Thyroid gland (tissue), 4 donors: ENCODE results near the gene RETN. TPM values are rescaled to one million over a fixed set of nuclear protein-coding genes. Genes with fewer than 3 reads are reported as not detected.
"Not testable (repeated sequence)": the region's sequence is repeated elsewhere in the genome, so short reads cannot be mapped to it uniquely, and the experiment has no call there.

ENCODE experiments used
- DNase-seq, 2 donors: peaks; one replicate each; pipeline ENCODE4 v3.0.0-alpha.2; 2019
- H3K27ac ChIP-seq, 3 donors: fragments of 200-600 bp; sonication (generic); 1 replicate in 2 of 3; 2 replicates in 1 of 3; pipeline ENCODE4 v1.5.1; 2016 to 2019; ENCODE audit warnings: mild to moderate bottlenecking in 1 of 3, moderate library complexity in 1 of 3
- H3K27me3 ChIP-seq: fragments of 200-600 bp; sonication (generic); one replicate; pipeline ENCODE4 v1.5.1; 2019
- H3K36me3 ChIP-seq, 2 donors: fragments of 200-600 bp; sonication (generic); one replicate each; pipeline ENCODE4 v1.5.1; 2016 to 2019
- H3K4me1 ChIP-seq, 2 donors: fragments of 200-600 bp; sonication (generic); one replicate each; pipeline ENCODE4 v1.5.1; 2017 to 2019
- H3K4me3 ChIP-seq, 3 donors: fragments of 200-600 bp; sonication (generic); replicated peaks in 1 of 3; 1 replicate in 2 of 3; 2 replicates in 1 of 3; pipeline ENCODE4 v1.5.1; 2016; ENCODE audit warnings: mild to moderate bottlenecking in 1 of 3
- H3K9me3 ChIP-seq: fragments of 200-600 bp; sonication (generic); one replicate; pipeline ENCODE4 v1.5.1; 2017
- POLR2A ChIP-seq, 2 donors: fragments of 450-650 bp; IDR thresholded peaks; one replicate each; pipeline ENCODE4 v1.6.1; 2017; ENCODE audit warnings: antibody characterized with exemption in 2 of 2, mild to moderate bottlenecking in 2 of 2, moderate library complexity in 1 of 2
- WGBS, 2 donors: methylation state at CpG; one replicate each; pipeline ENCODE4 v1.1.5; 2017; 5-methylcytosine and 5-hydroxymethylcytosine counted together
- intact Hi-C: fragments of 100-400 bp; cut with DNase I; formaldehyde crosslinking; loops from one replicate; pipeline ENCODE4 v1.15.1; 2023
- total RNA-seq, 4 donors: library from RNA; depleted of rRNA; stranded (reverse); fragments of >200 nt; gene quantifications; one replicate each; pipeline ENCODE4 v1.2.3, GENCODE V29; 2016
- TF ChIP-seq, protein P1 (sequence below), 6 experiments: fragments of 200-600 bp in 3 of 6; fragments of 450-650 bp in 3 of 6; sonication (generic) in 3 of 6; IDR thresholded peaks; one replicate each; pipeline ENCODE4 v1.5.1; 2016 to 2019; ENCODE audit warnings: antibody characterized with exemption in 6 of 6, mild to moderate bottlenecking in 2 of 6, inconsistent platforms in 1 of 6, moderate library complexity in 1 of 6

Gene RETN
- total RNA-seq, 4 donors from 2014 or later: not detected

DNA sequence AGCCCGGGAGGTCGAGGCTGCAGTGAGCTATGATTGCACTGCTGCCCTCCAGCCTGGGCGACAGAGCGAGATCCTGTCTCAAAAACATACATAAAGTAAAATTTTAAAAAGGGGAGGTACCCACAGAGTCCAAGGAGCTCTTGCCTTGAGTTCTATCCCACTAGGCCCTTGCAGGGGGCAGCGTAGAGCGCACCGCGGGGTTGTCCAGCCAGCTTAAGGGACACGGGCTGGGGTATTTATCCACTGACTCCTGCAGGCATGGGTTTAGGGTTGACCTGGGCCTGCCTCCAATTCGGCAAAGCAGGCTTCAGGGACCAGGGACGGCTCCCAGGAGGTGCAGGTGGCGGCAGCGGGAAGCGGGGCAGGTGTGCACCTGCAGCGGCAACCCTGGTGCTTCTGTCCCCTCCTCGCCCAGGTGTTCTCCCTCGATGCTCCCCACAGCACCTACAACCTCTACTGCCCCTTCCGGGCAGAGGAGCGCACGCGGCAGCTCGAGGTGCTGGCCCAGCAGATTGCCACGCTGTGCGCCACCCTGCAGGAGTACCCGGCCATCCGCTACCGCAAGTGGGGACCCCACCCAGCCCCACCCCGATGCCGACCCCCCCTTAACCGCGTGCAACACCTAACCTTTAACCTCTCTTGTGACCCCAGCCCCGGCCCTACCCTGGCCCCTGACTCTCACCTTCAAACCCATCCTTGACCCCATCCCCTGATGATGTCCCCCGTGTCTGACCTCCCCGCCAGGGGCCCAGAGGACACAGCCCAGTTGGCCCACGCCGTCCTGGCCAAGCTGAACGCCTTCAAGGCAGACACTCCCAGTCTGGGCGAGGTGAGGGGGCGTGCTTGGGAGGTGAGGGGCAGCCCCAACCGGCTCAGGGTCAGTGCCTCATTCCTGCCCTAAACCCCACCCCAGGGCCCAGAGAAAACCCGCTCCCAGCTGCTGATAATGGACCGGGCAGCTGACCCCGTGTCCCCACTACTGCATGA, 27.3 kb upstream of the RETN start:
- H3K36me3 ChIP-seq: no peaks in the 10 kb centered on the region
- WGBS, 2 donors: 86 to 92% methylated on average over 29 to 34 of the region's 43 CpGs
- H3K4me1 ChIP-seq: peaks cover 2% of the 10 kb centered on the region in 2 donors
- no peak overlapping the region for H3K4me3 ChIP-seq
- no peaks in the 10 kb centered on the region for H3K9me3 ChIP-seq
- no peaks in the 10 kb centered on the region for H3K27me3 ChIP-seq
- DNase-seq: no peak
- H3K27ac ChIP-seq: no peak overlapping the region
- intact Hi-C loops: no loop called here
- TF ChIP-seq POLR2A (IDR thresholded peaks at IDR 0.05): no peak
- TF ChIP-seq, protein P1, sequence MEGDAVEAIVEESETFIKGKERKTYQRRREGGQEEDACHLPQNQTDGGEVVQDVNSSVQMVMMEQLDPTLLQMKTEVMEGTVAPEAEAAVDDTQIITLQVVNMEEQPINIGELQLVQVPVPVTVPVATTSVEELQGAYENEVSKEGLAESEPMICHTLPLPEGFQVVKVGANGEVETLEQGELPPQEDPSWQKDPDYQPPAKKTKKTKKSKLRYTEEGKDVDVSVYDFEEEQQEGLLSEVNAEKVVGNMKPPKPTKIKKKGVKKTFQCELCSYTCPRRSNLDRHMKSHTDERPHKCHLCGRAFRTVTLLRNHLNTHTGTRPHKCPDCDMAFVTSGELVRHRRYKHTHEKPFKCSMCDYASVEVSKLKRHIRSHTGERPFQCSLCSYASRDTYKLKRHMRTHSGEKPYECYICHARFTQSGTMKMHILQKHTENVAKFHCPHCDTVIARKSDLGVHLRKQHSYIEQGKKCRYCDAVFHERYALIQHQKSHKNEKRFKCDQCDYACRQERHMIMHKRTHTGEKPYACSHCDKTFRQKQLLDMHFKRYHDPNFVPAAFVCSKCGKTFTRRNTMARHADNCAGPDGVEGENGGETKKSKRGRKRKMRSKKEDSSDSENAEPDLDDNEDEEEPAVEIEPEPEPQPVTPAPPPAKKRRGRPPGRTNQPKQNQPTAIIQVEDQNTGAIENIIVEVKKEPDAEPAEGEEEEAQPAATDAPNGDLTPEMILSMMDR (IDR thresholded peaks at IDR 0.05): no peak

DNA sequence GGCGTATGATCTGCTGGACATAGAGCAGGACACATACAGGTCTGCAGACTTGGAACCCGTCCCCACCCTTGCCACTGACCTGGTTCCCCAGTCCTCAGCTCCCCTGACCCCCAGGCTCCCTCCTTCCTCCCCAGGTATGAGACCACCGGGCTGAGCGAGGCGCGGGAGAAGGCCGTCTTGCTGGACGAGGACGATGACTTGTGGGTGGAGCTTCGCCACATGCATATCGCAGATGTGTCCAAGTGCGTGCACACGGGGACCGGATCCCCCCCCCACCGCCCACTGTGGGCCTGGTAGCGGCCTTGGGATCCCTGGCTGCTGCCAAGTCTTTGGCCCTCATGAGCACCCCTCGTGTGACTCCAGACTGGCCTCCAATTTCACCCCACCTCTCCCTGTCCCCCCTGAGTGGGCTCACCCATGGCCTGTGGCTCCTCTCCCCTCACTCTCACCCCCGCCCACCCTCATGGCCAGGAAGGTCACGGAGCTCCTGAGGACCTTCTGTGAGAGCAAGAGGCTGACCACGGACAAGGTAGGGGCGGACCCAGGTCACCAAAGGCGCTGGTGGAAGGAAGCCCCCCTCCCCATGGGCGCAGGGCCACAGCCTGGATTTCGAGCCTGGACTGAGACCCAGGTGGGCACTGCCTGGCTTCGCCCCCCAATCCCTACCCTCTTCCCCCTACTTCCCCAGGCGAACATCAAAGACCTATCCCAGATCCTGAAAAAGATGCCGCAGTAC, 26.4 kb upstream of the RETN start:
- Histone ChIP-seq H3K4me3 (no peak overlapping the region), H3K36me3 (no peaks in the 10 kb centered on the region), H3K4me1 (no peaks in the 10 kb centered on the region), H3K27me3 (no peaks in the 10 kb centered on the region), H3K9me3 (no peaks in the 10 kb centered on the region), H3K27ac (no peak overlapping the region)
- TF ChIP-seq POLR2A (IDR thresholded peaks at IDR 0.05): no peak
- TF ChIP-seq, protein P1 (IDR thresholded peaks at IDR 0.05): no peak
- no peak for DNase-seq
- intact Hi-C loops: no loop called here
- 90 to 92% methylated on average over 16 to 26 of the region's 27 CpGs for WGBS, 2 donors

DNA sequence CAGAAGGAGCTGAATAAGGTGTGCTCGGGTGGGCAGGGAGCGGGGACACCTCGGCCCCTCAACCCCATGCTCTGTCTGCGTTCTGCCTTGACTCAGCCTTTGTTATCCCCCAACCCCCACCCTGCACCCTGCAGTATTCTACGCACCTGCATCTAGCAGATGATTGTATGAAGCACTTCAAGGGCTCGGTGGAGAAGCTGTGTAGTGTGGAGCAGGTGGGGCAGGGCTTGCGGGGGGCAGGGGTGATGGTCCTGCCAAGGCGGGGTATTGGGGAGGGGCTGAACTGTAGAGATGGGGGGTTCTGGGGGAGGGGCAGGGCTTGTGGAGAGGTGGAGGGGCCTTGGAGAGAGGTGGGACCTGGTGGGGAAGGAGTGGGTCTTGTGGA, 25.8 kb upstream of the RETN start:
- no peaks in the 10 kb centered on the region for H3K27me3 ChIP-seq
- WGBS, 2 donors: 94 to 97% methylated on average over 8 of the region's 8 CpGs

GRCh38 chr19:7643629-7644549, 25.0 kb upstream of the RETN start:
- 64 to 65% methylated on average over 10 of the region's 10 CpGs for WGBS, 2 donors
- H3K27me3 ChIP-seq, intact Hi-C loops: not testable (repeated sequence)

More for the DNA sequence above, 25.8 kb upstream of the RETN start:
- TF ChIP-seq POLR2A (IDR thresholded peaks at IDR 0.05): no peak
- TF ChIP-seq, protein P1 (IDR thresholded peaks at IDR 0.05): no peak
- DNase-seq: no peak
- intact Hi-C loops: no loop called here
- Histone ChIP-seq H3K9me3 (no peaks in the 10 kb centered on the region), H3K4me1 (no peaks in the 10 kb centered on the region), H3K27ac (no peak overlapping the region), H3K4me3 (no peak overlapping the region), H3K36me3 (no peaks in the 10 kb centered on the region)

DNA sequence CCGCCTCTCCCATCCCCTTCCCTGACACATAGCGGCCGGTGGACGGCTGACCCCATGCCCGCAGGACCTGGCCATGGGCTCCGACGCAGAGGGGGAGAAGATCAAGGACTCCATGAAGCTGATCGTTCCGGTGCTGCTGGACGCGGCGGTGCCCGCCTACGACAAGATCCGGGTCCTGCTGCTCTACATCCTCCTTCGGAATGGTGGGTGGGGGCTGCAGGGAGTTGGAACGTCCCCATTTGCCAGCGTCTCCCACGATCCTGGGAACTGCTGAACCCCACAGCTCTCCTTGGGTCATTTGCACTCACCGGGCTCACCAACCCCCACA, 24.3 kb upstream of the RETN start:
- Histone ChIP-seq H3K36me3 (no peaks in the 10 kb centered on the region), H3K27ac (no peak overlapping the region), H3K27me3 (no peaks in the 10 kb centered on the region), H3K9me3 (no peaks in the 10 kb centered on the region), H3K4me3 (no peak overlapping the region), H3K4me1 (no peaks in the 10 kb centered on the region)
- no peak for DNase-seq
- TF ChIP-seq POLR2A (IDR thresholded peaks at IDR 0.05): no peak
- TF ChIP-seq, protein P1 (IDR thresholded peaks at IDR 0.05): no peak
- intact Hi-C loops: no loop called here
- WGBS, 2 donors: 93 to 100% methylated on average over 1 to 10 of the region's 20 CpGs

More at GRCh38 chr19:7643629-7644549, 25.0 kb upstream of the RETN start:
- H3K4me1 ChIP-seq, H3K9me3 ChIP-seq, H3K36me3 ChIP-seq, H3K4me3 ChIP-seq, H3K27ac ChIP-seq, DNase-seq: not testable (repeated sequence)
